ENCODE data around the gene PTPN18.

PTPN18 gene

GRCh38 chr2:130387071-130387400 is 31.2 kb downstream of the PTPN18 start:
- TF ChIP-seq CTCF (IDR thresholded peaks at IDR 0.05): no peak
- peaks cover 14% of the 10 kb centered on the region for H3K36me3 ChIP-seq

GRCh38 chr2:130387804-130388203 is 31.9 kb downstream of the PTPN18 start:
- no peaks in the 10 kb centered on the region for H3K9me3 ChIP-seq
- no peak for TF ChIP-seq CTCF (IDR thresholded peaks at IDR 0.05)
- H3K4me3 ChIP-seq (ENCODE audit: low read depth in 1 of 2, low read length in 1 of 2): no peak overlapping the region
- no peaks in the 10 kb centered on the region for H3K27me3 ChIP-seq
- H3K36me3 ChIP-seq: peaks cover 6% of the 10 kb centered on the region
- H3K27ac ChIP-seq: no peak overlapping the region
- H3K4me1 ChIP-seq (ENCODE audit: control insufficient read depth in 1 of 2, insufficient read depth in 1 of 2, low read depth in 1 of 2, low read length in 1 of 2): peaks cover 15 to 17% of the 10 kb centered on the region in 2 experiments

More at GRCh38 chr2:130387071-130387400, 31.2 kb downstream of the PTPN18 start:
- Histone ChIP-seq H3K27ac (no peak overlapping the region), H3K4me1 (ENCODE audit: control insufficient read depth in 1 of 2, insufficient read depth in 1 of 2, low read depth in 1 of 2, low read length in 1 of 2) (peaks cover 15 to 17% of the 10 kb centered on the region in 2 experiments), H3K27me3 (no peaks in the 10 kb centered on the region), H3K4me3 (ENCODE audit: low read depth in 1 of 2, low read length in 1 of 2) (no peak overlapping the region), H3K9me3 (no peaks in the 10 kb centered on the region)

GRCh38 chr2:130388221-130388907 is 32.5 kb downstream of the PTPN18 start:
- Histone ChIP-seq H3K4me1 (ENCODE audit: control insufficient read depth in 1 of 2, insufficient read depth in 1 of 2, low read depth in 1 of 2, low read length in 1 of 2) (peaks cover 15 to 17% of the 10 kb centered on the region in 2 experiments), H3K27ac (no peak overlapping the region), H3K36me3 (peaks cover 3% of the 10 kb centered on the region), H3K4me3 (ENCODE audit: low read depth in 1 of 2, low read length in 1 of 2) (no peak overlapping the region), H3K27me3 (no peaks in the 10 kb centered on the region), H3K9me3 (no peaks in the 10 kb centered on the region)
- no peak for TF ChIP-seq CTCF (IDR thresholded peaks at IDR 0.05)

- Histone ChIP-seq H3K4me3 (ENCODE audit: low read depth in 1 of 2, low read length in 1 of 2) (no peak overlapping the region), H3K27me3 (no peaks in the 10 kb centered on the region), H3K36me3 (peaks cover 3% of the 10 kb centered on the region), H3K27ac (no peak overlapping the region), H3K9me3 (no peaks in the 10 kb centered on the region), H3K4me1 (ENCODE audit: control insufficient read depth in 1 of 2, insufficient read depth in 1 of 2, low read depth in 1 of 2, low read length in 1 of 2) (peaks cover 15 to 17% of the 10 kb centered on the region in 2 experiments)
- no peak for TF ChIP-seq CTCF (IDR thresholded peaks at IDR 0.05)
These were observed 33.5 kb downstream of the PTPN18 start for GRCh38 chr2:130389358-130389757.

- H3K36me3 ChIP-seq: peaks cover 3% of the 10 kb centered on the region
- peaks cover 15 to 17% of the 10 kb centered on the region in 2 experiments for H3K4me1 ChIP-seq (ENCODE audit: control insufficient read depth in 1 of 2, insufficient read depth in 1 of 2, low read depth in 1 of 2, low read length in 1 of 2)
- no peak for TF ChIP-seq CTCF (IDR thresholded peaks at IDR 0.05)
- no peak overlapping the region for H3K4me3 ChIP-seq (ENCODE audit: low read depth in 1 of 2, low read length in 1 of 2)
- no peak overlapping the region for H3K27ac ChIP-seq
- peaks cover 1% of the 10 kb centered on the region for H3K27me3 ChIP-seq
- H3K9me3 ChIP-seq: no peaks in the 10 kb centered on the region
These were observed 33.9 kb downstream of the PTPN18 start for GRCh38 chr2:130389783-130390182.

Data from neutrophil (primary cell).